Stimulated activated effector memory CD8-positive, alpha-beta T cell treated with anti-CD3 and anti-CD28 coated beads, Interleukin-12 subunit alpha, Interleukin-12 subunit beta, amount 100 ng/mL, for 72 hours (primary cell): Measurements from ENCODE around the gene TREML2.

ENCODE experiments used
- ATAC-seq: fragments of 150-1000 bp; cut with Tn5 transposase; 2 replicates; pipeline ENCODE4 v1.10.0; 2021
- DNase-seq, 2 donors: peaks; one replicate each; pipeline ENCODE4 v3.0.0; 2021 to 2022; ENCODE audit warnings: low spot score in 2 of 2
- H3K27ac Mint-ChIP-seq: one replicate; pipeline ENCODE4 v1.8.0; 2022; ENCODE audit warnings: mild to moderate bottlenecking, mixed read lengths
- H3K36me3 Mint-ChIP-seq: one replicate; pipeline ENCODE4 v1.8.0; 2022; ENCODE audit warnings: mild to moderate bottlenecking, mixed read lengths
- H3K4me1 Mint-ChIP-seq: one replicate; pipeline ENCODE4 v1.8.0; 2022; ENCODE audit warnings: mixed read lengths
- H3K4me3 Mint-ChIP-seq: one replicate; pipeline ENCODE4 v1.8.0; 2022; ENCODE audit warnings: mild to moderate bottlenecking, mixed read lengths
- H3K9me3 Mint-ChIP-seq: one replicate; pipeline ENCODE4 v1.8.0; 2022; ENCODE audit warnings: mixed read lengths

Gene TREML2

DNA sequence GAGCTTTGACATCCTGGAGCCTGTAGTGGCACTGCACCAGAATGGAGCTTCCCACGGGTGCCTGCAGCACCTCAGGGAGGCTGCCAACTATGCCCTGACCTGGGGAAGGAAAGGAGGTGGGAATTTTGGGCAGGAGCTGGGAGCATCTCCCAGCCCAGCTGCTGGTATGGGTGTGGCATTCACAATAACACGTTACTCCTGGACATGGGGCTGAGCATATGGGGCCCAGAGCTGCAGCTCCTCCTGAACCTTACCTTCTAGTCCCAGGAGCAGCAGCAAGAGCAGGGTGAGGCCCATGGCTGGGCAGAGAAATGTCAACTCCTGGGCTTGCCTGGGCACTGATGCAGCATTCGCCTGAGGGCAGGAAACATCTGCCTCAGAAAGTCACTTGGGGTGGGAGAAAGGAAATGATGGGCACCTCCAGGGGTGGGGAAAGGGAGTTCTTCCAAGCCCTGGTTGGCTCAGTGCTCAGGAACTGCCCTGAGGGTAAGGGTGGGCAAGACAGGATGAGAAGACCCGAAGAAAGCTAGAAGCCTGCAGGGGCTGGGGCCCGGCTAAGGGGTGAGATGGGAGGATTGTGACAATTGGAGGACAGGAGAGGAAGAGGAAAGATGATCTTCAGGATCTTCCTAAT lies 46.8 kb downstream of the TREML2 start, which contains the start of gene TREML1:
Gene TREML1 (minus strand): TSS at position 356 of the 634 bp plus-strand sequence. CDS start 59 bp downstream, at position 297.
- H3K9me3 Mint-ChIP-seq: no peaks in the 10 kb centered on the region
- DNase-seq (no peak), ATAC-seq (peak; percentile 20)
- no peak within 1 kb of the TSS for H3K4me3 Mint-ChIP-seq
- H3K36me3 Mint-ChIP-seq: no peaks in the 10 kb centered on the region
- H3K4me1 Mint-ChIP-seq: no peaks in the 10 kb centered on the region
- no peak within 1 kb of the TSS for H3K27ac Mint-ChIP-seq

DNA sequence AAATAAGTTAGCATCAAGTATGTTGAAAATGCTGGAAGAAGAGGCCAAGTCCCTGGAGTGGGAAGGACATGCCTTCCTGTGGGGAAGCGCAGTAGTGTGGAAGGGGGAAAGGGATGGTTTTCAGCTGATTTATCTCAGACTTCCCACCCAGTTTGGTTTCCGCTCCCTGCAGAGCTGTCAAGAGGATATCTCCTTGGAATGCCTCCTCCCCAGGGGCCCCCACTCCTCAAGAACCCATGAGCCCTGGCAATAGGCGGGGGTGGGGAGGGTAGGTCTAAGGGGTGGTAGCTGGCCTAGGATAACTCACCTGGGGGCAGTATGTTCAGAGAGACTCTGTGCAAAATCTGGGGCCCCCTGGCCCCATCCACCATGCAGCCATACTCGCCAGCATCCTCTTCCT lies 47.5 kb downstream of the TREML2 start:
- H3K36me3 Mint-ChIP-seq: no peaks in the 10 kb centered on the region
- H3K27ac Mint-ChIP-seq: no peak overlapping the region
- no peak overlapping the region for H3K4me3 Mint-ChIP-seq
- DNase-seq (no peak), ATAC-seq (no peak)
- H3K4me1 Mint-ChIP-seq: no peaks in the 10 kb centered on the region
- no peaks in the 10 kb centered on the region for H3K9me3 Mint-ChIP-seq

DNA sequence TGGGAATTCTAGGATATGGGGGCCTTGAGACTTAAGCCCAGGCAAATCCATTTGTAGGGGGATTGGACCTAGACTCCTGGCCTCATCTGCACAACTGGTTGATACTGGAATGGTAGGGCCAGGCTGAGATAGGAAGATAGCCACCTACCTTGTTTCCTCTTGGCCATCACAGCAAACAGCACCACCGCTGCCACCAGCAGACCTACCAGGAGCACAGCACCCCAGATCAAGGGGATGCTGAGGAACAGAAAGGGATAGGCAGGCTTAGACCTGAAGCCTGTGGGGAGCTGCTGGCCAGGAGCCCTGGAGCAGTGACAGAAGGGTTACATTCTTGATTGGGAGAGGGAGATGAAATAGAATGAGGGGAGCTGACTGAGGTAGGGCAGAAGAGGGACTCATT lies 50.3 kb downstream of the TREML2 start:
- no peak overlapping the region for H3K27ac Mint-ChIP-seq
- no peak overlapping the region for H3K4me3 Mint-ChIP-seq
- DNase-seq: no peak
- ATAC-seq: no peak
- peaks cover 7% of the 10 kb centered on the region for H3K4me1 Mint-ChIP-seq
- no peaks in the 10 kb centered on the region for H3K36me3 Mint-ChIP-seq
- H3K9me3 Mint-ChIP-seq: no peaks in the 10 kb centered on the region

DNA sequence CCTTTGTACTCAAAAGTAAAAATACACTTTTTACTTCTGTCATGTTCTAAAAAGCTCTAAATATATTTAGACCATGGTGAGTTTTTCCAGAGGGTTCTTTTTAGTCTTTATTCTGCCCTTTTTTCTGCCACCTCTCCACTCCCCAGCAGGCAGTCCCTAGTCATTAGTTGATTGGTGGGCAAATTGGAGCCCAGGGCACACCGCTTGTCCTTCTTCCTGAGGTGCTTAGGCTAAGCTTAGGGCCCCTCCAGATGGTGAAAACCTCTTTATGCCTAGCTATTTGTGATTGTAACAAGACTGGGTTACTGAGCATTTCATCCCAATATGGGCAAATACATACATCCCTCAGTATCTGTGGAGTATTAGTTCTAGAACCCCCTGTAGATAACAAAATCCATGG lies 53.0 kb downstream of the TREML2 start:
- H3K4me1 Mint-ChIP-seq: peaks cover 7% of the 10 kb centered on the region
- no peaks in the 10 kb centered on the region for H3K36me3 Mint-ChIP-seq
- ATAC-seq (no peak), DNase-seq (no peak)
- no peak overlapping the region for H3K27ac Mint-ChIP-seq
- no peak overlapping the region for H3K4me3 Mint-ChIP-seq
- no peaks in the 10 kb centered on the region for H3K9me3 Mint-ChIP-seq
